AG04449 (cell line): ENCODE data around the gene GPR150.

Source experiments
- CTCF ChIA-PET: fragments of 350-600 bp; formaldehyde crosslinking; extraction: SDS; loops from one replicate; lab custom pipeline; 2021; ENCODE audit warnings: antibody characterized with exemption; lab: Yijun Ruan, JAX
- POLR2A ChIA-PET: fragments of 400-600, 350-600 bp; formaldehyde crosslinking; extraction: SDS; loops from one replicate; lab custom pipeline; 2020; ENCODE audit warnings: antibody characterized with exemption, inconsistent platforms; lab: Yijun Ruan, JAX
- DNase-seq: peaks from one replicate; pipeline ENCODE4 v3.0.0-alpha.2; 2010; ENCODE audit warnings: low read depth, low spot score
- H3K4me3 ChIP-seq: 2 replicates; pipeline ENCODE4 v1.5.1; 2011; ENCODE audit warnings: low read depth, mild to moderate bottlenecking, control low read depth, low read length
- TF ChIP-seq, protein P1 (sequence below): IDR thresholded peaks from one replicate; pipeline ENCODE4 v1.5.1; 2011; ENCODE audit warnings: mild to moderate bottlenecking, moderate library complexity, low read length, control low read depth, inconsistent platforms; ENCODE audit not compliant: insufficient read depth; ENCODE audit errors: missing control alignments

Gene GPR150

GRCh38 chr5:95649274-95649673 is 29.4 kb downstream of the GPR150 start:
- ChIA-PET POLR2A (no interaction called here), CTCF (interaction anchor here (0.7 kb wide), 1 partner anchor 15 kb away, joined by 5 read pairs; no protein-coding TSS in a partner anchor)
- H3K4me3 ChIP-seq = no peak overlapping the region
- TF ChIP-seq, protein P1, sequence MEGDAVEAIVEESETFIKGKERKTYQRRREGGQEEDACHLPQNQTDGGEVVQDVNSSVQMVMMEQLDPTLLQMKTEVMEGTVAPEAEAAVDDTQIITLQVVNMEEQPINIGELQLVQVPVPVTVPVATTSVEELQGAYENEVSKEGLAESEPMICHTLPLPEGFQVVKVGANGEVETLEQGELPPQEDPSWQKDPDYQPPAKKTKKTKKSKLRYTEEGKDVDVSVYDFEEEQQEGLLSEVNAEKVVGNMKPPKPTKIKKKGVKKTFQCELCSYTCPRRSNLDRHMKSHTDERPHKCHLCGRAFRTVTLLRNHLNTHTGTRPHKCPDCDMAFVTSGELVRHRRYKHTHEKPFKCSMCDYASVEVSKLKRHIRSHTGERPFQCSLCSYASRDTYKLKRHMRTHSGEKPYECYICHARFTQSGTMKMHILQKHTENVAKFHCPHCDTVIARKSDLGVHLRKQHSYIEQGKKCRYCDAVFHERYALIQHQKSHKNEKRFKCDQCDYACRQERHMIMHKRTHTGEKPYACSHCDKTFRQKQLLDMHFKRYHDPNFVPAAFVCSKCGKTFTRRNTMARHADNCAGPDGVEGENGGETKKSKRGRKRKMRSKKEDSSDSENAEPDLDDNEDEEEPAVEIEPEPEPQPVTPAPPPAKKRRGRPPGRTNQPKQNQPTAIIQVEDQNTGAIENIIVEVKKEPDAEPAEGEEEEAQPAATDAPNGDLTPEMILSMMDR = no peak
- no peak for DNase-seq

- CTCF ChIA-PET = interaction anchor here (0.9 to 2.6 kb wide), 2 partner anchors 8 to 14 kb away, joined by 5 to 21 read pairs; no protein-coding TSS in a partner anchor
- POLR2A ChIA-PET = no interaction called here
- TF ChIP-seq, protein P1 = no peak
- no peak for DNase-seq
- H3K4me3 ChIP-seq = no peak overlapping the region
Measured at GRCh38 chr5:95649842-95650620, 30.1 kb downstream of the GPR150 start.

DNA sequence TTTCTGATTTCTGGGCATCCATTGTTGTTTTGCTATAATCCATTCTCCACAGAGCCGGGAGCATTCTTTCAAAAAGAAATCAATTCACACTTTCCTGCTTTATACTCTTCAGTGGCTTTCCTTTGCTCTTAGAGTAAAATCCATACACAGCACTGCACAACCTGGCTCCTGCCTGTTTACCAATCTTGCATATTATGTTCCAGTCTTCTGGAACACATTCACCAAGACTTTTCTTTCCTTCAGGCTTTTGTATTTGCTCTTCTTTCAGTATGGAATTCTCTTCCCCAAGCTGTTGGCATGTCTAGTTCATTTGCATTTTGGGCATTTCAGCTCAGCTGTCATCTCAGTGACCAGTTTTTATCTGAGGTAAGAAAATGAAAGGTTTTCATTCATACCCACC is 33.0 kb downstream of the GPR150 start:
- no peak for DNase-seq
- CTCF ChIA-PET = interaction anchor here (1.0 to 3.0 kb wide), 5 partner anchors 10 to 194 kb away, joined by 3 to 21 read pairs (median 6); no protein-coding TSS in a partner anchor
- POLR2A ChIA-PET = no interaction called here
- TF ChIP-seq, protein P1 = no peak
- no peak overlapping the region for H3K4me3 ChIP-seq

DNA sequence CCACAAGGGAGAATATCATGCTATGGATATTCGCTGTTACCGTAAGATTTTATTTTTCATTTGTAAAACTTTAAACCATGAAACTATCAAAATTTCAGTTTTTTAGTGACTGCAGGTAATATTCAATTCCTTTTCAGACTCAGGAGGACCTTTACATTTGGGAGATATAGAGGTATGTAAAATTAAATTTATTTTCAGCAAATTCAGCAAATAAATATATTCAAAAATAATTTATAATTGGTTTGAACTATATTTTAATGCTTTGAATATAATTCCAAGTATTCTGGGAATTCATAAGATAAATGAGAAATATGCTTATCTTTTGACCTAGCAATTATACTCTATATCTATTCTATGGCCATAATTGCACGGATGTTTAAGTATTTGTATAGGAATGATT is 34.3 kb downstream of the GPR150 start:
- ChIA-PET POLR2A (no interaction called here), CTCF (interaction anchor here (0.9 to 3.0 kb wide), 3 partner anchors 11 to 193 kb away, joined by 3 to 43 read pairs (median 14); no protein-coding TSS in a partner anchor)
- H3K4me3 ChIP-seq = no peak overlapping the region
- TF ChIP-seq, protein P1 = no peak
- DNase-seq = no peak

DNA sequence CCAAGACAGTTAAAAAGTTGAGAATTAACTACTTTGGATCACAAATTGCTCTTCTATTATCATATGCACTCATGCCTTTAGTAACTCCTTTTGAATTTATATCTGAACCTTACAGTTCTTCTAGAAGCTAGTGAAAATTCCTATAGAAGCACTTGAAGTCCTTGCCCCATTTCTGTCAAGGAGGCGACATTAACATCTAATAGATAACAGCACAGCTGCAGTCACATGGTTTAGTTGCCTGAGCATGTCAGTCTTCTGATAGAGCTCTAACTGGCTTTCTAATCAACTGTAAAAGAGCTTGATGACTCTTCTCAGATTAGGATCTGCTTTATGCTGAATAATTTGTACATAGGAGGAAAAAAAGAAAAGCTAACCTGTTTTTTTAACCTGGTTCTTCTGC is 35.7 kb downstream of the GPR150 start:
- H3K4me3 ChIP-seq = no peak overlapping the region
- TF ChIP-seq, protein P1 = no peak
- CTCF ChIA-PET = interaction anchor here (0.6 to 3.0 kb wide), 5 partner anchors 9 to 202 kb away, joined by 3 to 43 read pairs (median 7); partner anchors contain the start of gene RFESD
- no peak for DNase-seq
- POLR2A ChIA-PET = interaction anchor here (1.0 kb wide), 1 partner anchor 9 kb away, joined by 5 read pairs; the partner anchor contains the start of gene RFESD

GRCh38 chr5:95660060-95660459 is 40.2 kb downstream of the GPR150 start:
- POLR2A ChIA-PET = no interaction called here
- CTCF ChIA-PET = interaction anchor here (2.3 kb wide), 1 partner anchor 13 kb away, joined by 8 read pairs; the partner anchor contains the start of gene RFESD
- TF ChIP-seq, protein P1 = no peak
- no peak overlapping the region for H3K4me3 ChIP-seq
- DNase-seq = no peak
